ENCODE data around the gene TBC1D19. TPM values are rescaled to one million over a fixed set of nuclear protein-coding genes. Genes with fewer than 3 reads are reported as not detected.

The TBC1D19 gene
- total and polyA plus RNA-seq, 2 experiments from 2014 or later = 7.9 to 21.9 TPM

DNA sequence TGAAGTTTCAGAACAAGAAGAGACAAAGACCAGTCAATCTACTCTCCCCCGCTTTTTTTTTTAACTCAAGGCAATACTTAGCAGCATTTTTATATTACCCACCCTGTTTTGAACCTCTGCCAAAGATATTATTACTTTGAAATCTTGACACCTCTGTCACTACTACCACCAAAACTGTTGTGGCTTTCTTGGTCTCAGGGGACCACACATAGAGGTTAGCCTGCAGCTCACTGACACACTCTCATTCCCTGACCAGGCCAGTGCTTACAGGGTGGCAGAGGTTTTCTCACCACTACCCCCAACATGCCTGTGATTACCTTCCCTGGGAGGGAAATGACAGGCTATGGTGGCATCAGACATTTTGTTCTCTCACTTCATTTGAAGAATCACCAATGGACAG is 139.3 kb downstream of the TBC1D19 start:
- H3K4me2 ChIP-seq = no peak overlapping the region
- TF ChIP-seq CTCF (IDR thresholded peaks at IDR 0.05; ENCODE audit: poor library complexity) (no peak), EZH2 (IDR thresholded peaks at IDR 0.05; ENCODE audit: borderline replicate concordance) (no peak), EZH2phosphoT487 (IDR thresholded peaks at IDR 0.05; ENCODE audit: low read depth, severe bottlenecking, unreplicated experiment) (no peak)
- WGBS (ENCODE audit: low lambda C conversion rate, missing lambda C conversion rate) = 100% methylated on average over 1 of the region's 1 CpG
- H3K9me2 ChIP-seq (replicated peaks; ENCODE audit: insufficient read depth) = no peaks in the 10 kb centered on the region
- no peak overlapping the region for H3K4me3 ChIP-seq
- no peaks in the 10 kb centered on the region for H4K20me1 ChIP-seq (ENCODE audit: insufficient read depth, poor library complexity, severe bottlenecking)
- DNase-seq (ENCODE audit: low spot score) = no peak
- H2AFZ ChIP-seq = no peak overlapping the region
- H3K27me3 ChIP-seq = no peaks in the 10 kb centered on the region
- no peaks in the 10 kb centered on the region for H3K9me3 ChIP-seq (ENCODE audit: low read depth)
- H3K4me1 ChIP-seq (ENCODE audit: insufficient read depth) = no peaks in the 10 kb centered on the region
- H3K79me2 ChIP-seq = no peaks in the 10 kb centered on the region
- H3K36me3 ChIP-seq (replicated peaks; ENCODE audit: insufficient read depth, low read depth) = no peaks in the 10 kb centered on the region
- no peak overlapping the region for H3K27ac ChIP-seq

DNA sequence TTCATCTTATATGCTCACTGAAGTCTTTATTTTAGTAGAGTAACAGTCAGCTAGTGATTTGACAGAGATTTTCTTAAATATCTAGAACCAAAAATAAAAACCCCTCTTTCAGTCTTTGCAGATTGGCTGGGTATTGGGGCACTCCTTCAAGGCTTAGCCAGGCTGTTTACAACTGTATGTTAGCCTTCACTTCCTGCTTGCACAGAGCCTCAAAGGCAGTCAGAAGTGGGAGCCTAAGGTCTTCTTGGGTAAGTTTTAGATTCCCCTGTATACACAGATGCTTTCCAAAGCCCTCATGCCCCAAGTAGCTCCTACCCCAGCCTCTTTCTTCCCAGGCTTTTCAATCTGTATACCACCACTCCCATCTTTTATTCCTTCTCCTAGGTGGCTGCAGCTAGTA is 140.7 kb downstream of the TBC1D19 start:
- TF ChIP-seq CTCF (IDR thresholded peaks at IDR 0.05; ENCODE audit: poor library complexity) (no peak), EZH2phosphoT487 (IDR thresholded peaks at IDR 0.05; ENCODE audit: low read depth, severe bottlenecking, unreplicated experiment) (no peak), EZH2 (IDR thresholded peaks at IDR 0.05; ENCODE audit: borderline replicate concordance) (no peak)
- H2AFZ ChIP-seq = no peak overlapping the region
- no peaks in the 10 kb centered on the region for H3K27me3 ChIP-seq
- H4K20me1 ChIP-seq (ENCODE audit: insufficient read depth, poor library complexity, severe bottlenecking) = no peaks in the 10 kb centered on the region
- H3K27ac ChIP-seq = no peak overlapping the region
- H3K9me3 ChIP-seq (ENCODE audit: low read depth) = no peaks in the 10 kb centered on the region
- no peak for DNase-seq (ENCODE audit: low spot score)
- H3K36me3 ChIP-seq (replicated peaks; ENCODE audit: insufficient read depth, low read depth) = no peaks in the 10 kb centered on the region
- H3K4me2 ChIP-seq = no peak overlapping the region
- H3K4me3 ChIP-seq = no peak overlapping the region
- no peaks in the 10 kb centered on the region for H3K9me2 ChIP-seq (replicated peaks; ENCODE audit: insufficient read depth)
- H3K79me2 ChIP-seq = no peaks in the 10 kb centered on the region
- H3K4me1 ChIP-seq (ENCODE audit: insufficient read depth) = no peaks in the 10 kb centered on the region

GRCh38 chr4:26726655-26727387 is 142.9 kb downstream of the TBC1D19 start:
- H4K20me1 ChIP-seq (ENCODE audit: insufficient read depth, poor library complexity, severe bottlenecking) = no peaks in the 10 kb centered on the region
- H3K4me2 ChIP-seq = no peak overlapping the region
- H3K27me3 ChIP-seq = no peaks in the 10 kb centered on the region
- H2AFZ ChIP-seq = no peak overlapping the region
- TF ChIP-seq EZH2 (IDR thresholded peaks at IDR 0.05; ENCODE audit: borderline replicate concordance) = no peak
- TF ChIP-seq EZH2phosphoT487 (IDR thresholded peaks at IDR 0.05; ENCODE audit: low read depth, severe bottlenecking, unreplicated experiment) = no peak
- TF ChIP-seq CTCF (IDR thresholded peaks at IDR 0.05; ENCODE audit: poor library complexity) = no peak
- H3K27ac ChIP-seq = no peak overlapping the region
- H3K9me3 ChIP-seq (ENCODE audit: low read depth) = no peaks in the 10 kb centered on the region
- WGBS (ENCODE audit: low lambda C conversion rate, missing lambda C conversion rate) = 78% methylated on average over 6 of the region's 6 CpGs
- no peak for DNase-seq (ENCODE audit: low spot score)
- no peaks in the 10 kb centered on the region for H3K36me3 ChIP-seq (replicated peaks; ENCODE audit: insufficient read depth, low read depth)
- no peak overlapping the region for H3K4me3 ChIP-seq
- H3K9me2 ChIP-seq (replicated peaks; ENCODE audit: insufficient read depth) = no peaks in the 10 kb centered on the region
- no peaks in the 10 kb centered on the region for H3K79me2 ChIP-seq
- H3K4me1 ChIP-seq (ENCODE audit: insufficient read depth) = no peaks in the 10 kb centered on the region

Measured in hepatocyte (in vitro differentiated cells).